GM04503 (cell line): ENCODE data around the gene TBC1D2B.

Source experiments
- DNase-seq: peaks from one replicate; pipeline ENCODE4 v3.0.0-alpha.2; 2012; ENCODE audit warnings: low read depth

TBC1D2B gene

GRCh38 chr15:78077053-78077870 is at the start of gene TBC1D2B:
TBC1D2B (minus strand) TSS chr15:78077711; CDS start chr15:78077652, 59 bp downstream.
- DNase-seq: no peak

DNA sequence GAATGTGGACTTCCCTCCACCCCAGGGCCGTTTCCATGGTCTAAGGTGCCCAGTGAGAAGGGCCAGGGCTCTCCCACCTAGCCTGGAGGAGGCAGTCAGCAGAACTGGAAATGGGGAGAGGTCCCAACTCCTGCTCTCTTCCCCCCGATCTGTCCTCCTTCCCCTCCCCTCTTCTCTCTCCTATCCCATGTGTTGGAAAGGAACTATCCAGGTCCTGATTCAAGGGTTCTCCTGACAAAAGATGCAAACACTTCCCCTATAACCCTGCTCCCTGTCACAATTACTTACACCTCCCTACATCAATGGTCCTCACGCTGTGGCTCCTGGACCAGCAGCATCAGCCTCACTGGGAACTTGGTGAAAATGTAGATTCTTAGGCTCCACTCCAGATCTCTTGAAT is 47.8 kb upstream of the TBC1D2B start:
- no peak for DNase-seq

- DNase-seq: no peak
Observed at GRCh38 chr15:78120523-78120922, 43.0 kb upstream of the TBC1D2B start.

DNA sequence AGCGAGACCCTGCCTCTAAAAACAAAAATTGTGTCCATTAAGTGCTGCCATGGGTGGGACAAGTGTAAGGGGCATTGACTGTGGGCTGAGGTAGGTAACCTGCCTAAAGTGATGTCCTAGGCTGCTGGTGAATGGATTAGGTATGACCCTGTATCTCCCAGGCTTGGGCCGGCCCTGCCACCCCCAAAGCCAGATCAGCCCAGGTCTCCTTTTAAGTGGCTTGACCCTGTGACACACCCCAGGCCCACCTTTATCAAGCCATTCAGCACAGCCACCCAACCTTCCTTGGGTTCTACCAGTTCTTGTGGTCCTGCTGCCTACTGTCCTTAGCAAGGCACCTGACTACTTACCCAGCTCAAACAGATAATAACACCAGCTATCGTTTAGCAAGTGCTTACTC is 35.0 kb upstream of the TBC1D2B start:
- no peak for DNase-seq

DNA sequence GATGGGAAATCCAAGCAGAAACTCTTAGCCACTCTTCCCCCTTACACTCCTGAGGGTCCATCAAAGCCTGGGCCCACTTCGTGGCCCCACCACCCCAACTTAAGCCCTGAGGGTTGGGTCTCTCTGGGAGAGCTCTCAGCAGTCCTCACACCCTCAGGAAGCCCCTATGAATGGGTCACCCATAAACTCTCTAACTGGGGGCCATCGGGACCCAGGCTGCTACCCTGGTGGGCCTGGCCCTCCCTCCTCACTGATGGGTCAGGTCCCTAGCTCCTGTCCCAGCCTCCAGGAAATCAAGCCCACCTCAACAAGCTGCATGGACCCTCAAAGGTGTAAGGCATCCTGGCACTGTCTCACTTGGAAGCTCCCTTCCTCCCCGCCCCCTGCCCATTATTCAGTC is 34.3 kb upstream of the TBC1D2B start:
- no peak for DNase-seq

GRCh38 chr15:78110916-78111475 is 33.5 kb upstream of the TBC1D2B start:
- DNase-seq: no peak

GRCh38 chr15:78110096-78110495 is 32.6 kb upstream of the TBC1D2B start:
- no peak for DNase-seq

DNA sequence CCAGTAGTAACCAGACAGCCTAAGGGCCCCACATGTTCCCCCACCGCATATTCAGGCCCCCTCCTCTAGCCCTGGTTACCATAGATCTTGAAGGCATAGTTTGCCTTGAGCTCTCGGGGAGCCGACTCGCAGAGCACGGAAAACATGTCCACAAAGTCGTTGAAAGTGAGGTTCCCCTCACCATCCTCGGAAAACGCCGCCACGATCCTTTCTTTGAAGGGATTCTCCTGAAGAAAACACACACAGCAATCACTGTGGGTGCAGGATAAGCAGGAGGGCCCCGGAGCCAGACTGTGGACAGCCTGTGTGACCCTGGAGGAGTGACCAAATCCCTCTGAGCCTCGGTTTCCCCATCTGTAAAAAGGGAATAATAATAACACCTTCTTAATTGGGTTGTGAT is 31.6 kb upstream of the TBC1D2B start:
- no peak for DNase-seq

- DNase-seq: peak; percentile 33
Observed at GRCh38 chr15:78108300-78109084, 31.0 kb upstream of the TBC1D2B start.

GRCh38 chr15:78107471-78107870 is 30.0 kb upstream of the TBC1D2B start:
- no peak for DNase-seq

GRCh38 chr15:78105476-78106241 is 28.1 kb upstream of the TBC1D2B start:
- DNase-seq: no peak

DNA sequence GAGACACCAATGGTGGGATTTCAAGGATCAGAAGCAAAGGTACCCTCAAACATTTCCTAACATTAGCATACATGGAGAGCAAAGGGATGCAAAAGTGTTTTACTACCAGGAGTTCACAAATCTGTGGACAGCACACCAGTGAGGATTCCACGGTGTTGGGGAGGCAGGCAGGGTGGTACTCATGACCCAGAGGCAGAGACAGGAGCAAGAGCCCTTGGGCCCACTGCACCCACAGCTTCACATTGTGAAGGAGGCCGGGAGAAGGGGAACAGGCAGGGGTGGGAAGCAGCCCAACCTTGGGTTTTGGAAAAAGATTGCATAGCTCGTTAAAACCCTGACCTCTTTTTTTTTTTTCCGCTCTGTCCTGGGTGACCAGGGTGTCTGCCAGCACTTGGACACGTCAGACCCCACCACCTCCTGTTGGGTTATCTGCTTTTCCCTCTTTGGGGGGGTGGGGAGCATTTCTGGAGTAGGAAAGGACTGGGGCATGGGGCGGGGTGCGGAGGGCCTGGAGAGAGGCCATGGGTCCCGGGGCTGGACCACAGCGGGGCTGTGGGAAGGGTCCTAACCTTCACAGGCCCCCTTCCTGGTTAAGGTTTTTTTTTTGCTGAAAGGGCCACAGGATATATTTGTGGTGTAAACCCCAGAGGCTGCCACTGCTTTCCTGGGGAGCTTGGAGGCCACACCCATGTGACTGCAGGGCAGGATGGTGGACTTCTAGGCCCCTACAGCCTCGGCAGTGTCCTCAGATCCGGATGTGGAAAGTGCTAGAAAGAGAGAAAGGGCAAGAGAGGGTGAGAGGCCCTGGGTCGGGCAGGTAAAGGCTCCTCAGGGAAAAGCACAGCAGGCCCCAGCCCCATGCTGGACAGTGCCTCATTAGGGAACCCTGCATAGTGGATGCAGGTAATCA is 27.3 kb upstream of the TBC1D2B start:
- no peak for DNase-seq

DNA sequence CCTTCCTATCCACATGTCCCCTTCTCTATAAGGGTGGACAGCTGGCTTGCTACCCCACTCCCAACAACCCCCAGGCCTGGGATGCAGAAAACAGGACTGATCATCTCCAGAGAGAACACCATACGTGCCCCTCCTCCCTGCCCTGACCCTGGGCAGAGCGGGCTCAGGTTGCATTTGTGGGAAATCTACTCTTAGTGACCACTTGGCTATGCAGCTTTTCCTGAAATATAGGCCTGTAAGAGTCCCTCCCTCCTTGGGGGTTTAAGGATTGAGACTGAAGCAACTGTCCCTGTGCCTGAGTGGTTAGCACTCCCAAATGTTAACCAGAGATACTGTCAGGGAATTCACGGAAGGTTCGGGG is 26.6 kb upstream of the TBC1D2B start:
- no peak for DNase-seq

DNA sequence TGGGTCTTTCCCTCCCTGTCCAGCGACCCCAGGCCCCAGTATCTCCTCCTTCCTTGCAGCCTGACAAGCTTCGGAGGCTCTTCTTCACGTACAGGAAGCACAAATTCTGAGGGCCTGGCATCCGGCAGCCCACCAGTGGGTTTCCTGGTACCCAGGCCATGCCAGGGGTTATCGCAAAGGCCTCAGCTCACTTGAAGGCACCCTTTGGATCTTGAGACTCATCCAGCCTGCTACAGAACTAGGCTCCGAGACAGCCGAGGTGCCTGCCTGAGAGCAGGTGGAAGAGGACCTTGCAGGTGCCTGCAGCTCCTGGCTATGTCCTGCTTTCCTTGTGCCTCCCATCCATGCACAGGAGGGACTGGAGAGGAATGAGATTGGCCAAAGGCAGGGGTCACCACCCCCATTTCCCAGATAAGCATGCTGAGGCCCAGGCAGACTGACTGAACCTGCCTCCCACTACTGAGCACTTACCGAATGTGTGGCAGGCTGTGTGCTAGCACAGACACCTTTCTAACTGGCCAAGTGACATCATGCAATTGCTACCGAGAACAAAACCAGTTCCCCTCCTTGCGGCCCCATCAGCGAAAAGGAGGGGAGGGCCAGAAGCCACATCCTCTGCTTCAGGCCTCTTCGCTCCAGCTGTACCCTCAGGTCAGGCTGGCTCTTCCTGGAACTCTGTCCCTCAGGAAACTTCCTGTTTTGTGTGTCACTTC is 26.1 kb upstream of the TBC1D2B start:
- DNase-seq: no peak

- no peak for DNase-seq
Observed at GRCh38 chr15:78102741-78103140, 25.2 kb upstream of the TBC1D2B start.

DNA sequence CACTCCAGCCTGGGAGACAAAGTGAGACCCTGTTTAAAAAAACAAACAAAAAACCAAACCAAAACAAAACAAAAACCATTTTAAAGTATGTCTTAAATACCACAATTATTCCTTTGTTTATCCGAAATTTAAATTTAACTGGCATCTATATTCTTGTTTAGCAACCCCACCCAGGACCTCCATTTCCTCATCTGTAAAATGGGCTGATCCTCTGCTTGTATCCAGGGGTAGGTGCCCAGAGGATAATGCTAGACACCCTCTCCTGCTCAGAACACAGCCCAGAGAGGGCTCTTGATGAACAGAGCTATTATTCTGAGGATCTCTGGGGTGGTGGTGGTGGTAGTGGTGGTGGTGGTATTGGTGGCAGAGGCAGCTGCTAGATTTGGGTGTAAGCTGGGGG is 24.7 kb upstream of the TBC1D2B start:
- DNase-seq: no peak

DNA sequence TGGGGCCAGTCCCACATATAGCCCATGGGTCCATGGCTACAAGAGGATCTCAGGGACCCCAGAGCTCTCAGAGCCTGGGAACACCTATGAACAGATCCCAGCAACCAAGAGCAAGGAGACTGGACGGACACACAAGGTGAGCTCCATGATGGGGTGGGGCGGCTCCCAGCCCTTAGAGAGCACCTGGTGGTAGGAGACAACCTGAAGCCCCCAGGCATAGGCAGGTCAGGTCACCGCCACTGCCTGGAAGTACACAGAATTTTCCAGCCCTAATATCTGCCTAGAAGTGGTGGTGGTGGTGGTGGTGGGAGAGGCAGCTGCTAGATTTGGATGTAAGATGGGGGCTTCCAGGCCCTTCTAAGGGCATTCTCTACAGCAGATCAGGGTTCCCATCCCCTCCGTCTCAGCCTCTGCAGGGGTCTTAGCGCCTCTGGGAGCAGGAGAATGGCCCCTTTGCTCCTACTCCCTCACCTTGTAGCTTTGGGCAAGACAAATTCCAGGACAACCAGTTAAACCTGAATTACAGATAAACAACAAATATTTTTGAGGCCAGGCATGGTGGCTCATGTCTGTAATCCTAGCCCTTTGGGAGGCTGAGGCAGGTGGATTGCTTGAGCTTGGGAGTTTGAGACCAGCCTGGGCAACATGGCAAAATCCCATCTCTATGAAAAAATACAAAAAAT is 24.1 kb upstream of the TBC1D2B start:
- DNase-seq: no peak

DNA sequence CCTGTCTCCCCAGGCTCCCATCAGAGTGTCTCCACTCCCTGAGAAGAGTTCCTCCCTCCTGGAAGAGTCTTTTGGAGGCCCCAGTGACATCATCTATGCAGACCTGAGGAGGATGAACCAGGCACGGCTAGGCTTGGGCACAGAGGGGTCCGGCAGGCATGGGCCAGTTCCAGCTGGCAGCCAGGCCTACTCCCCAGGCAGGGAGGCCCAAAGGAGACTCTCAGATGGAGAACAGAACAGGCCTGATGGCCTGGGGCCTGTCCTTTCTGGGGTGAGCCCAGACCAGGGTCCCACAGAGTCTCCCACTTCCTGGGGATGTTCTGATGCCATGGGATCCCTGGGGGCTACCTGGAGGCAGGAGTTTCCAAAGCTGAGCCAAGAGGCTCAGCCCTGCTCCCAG is 23.4 kb upstream of the TBC1D2B start:
- DNase-seq: no peak

DNA sequence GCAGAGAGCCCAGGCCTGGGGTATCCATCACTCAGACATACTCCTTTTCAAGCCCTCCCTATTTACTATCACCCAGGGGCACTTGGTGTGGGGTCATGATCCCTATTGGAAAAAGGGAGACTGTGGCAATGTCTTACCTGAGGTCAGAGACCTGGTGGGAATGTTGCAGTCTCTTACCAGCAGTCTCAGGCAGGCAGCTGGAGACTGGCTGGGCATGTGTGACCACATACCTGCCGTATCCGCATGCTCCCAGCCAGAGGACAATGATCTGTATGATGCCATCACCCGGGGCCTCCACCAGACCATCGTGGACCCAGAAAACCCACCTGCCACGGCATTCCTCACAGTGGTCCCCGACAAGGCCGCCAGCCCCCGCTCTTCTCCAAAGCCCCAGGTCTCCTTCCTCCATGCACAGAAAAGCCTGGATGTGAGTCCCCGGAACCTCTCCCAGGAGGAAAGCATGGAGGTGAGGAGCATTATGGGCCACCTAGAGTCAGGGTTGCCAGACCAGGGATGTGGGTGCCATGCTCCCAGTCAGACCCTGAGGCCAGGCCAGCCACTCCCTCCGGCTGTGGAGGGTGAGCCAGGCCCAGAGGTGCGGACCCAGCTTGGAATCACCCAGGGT is 20.7 kb upstream of the TBC1D2B start:
- no peak for DNase-seq

- DNase-seq: no peak
Observed at GRCh38 chr15:78097667-78098066, 20.2 kb upstream of the TBC1D2B start.
